H9 (cell line): ENCODE data around the gene RUNDC3A. TPM values are rescaled to one million over a fixed set of nuclear protein-coding genes. Genes with fewer than 3 reads are reported as not detected.

ENCODE experiments used
- DNase-seq: peaks from one replicate; pipeline ENCODE4 v3.0.0-alpha.2; 2017
- H2AFZ ChIP-seq: one replicate; pipeline ENCODE4 v1.6.1; 2013; ENCODE audit warnings: mild to moderate bottlenecking, low read length, control low read depth, moderate library complexity
- H2AK5ac ChIP-seq: 2 replicates; pipeline ENCODE4 v1.6.1; 2013; ENCODE audit warnings: low read length, control low read depth, mixed read lengths; ENCODE audit not compliant: insufficient read length
- H2BK120ac ChIP-seq: one replicate; pipeline ENCODE4 v1.6.1; 2013; ENCODE audit warnings: low read depth, mild to moderate bottlenecking, low read length, control low read depth, inconsistent platforms; ENCODE audit not compliant: poor library complexity, severe bottlenecking
- H2BK12ac ChIP-seq: 2 replicates; pipeline ENCODE4 v1.6.1; 2013; ENCODE audit warnings: low read length, control low read depth, mixed read lengths, low read depth; ENCODE audit not compliant: insufficient read length
- H2BK15ac ChIP-seq: 2 replicates; pipeline ENCODE4 v1.6.1; 2013; ENCODE audit warnings: low read depth, low read length, control low read depth
- H2BK20ac ChIP-seq: one replicate; pipeline ENCODE4 v1.6.1; 2013; ENCODE audit warnings: low read depth, mild to moderate bottlenecking, low read length, control low read depth, inconsistent platforms; ENCODE audit not compliant: poor library complexity, severe bottlenecking
- H2BK5ac ChIP-seq: 2 replicates; pipeline ENCODE4 v1.6.1; 2013; ENCODE audit warnings: low read length, control low read depth, mixed read lengths; ENCODE audit not compliant: insufficient read length
- H3K14ac ChIP-seq: 2 replicates; pipeline ENCODE4 v1.6.1; 2013; ENCODE audit warnings: low read length, control low read depth; ENCODE audit not compliant: insufficient read depth
- H3K18ac ChIP-seq: 2 replicates; pipeline ENCODE4 v1.6.1; 2013; ENCODE audit warnings: low read depth, mild to moderate bottlenecking, mixed read lengths, low read length, control low read depth; ENCODE audit not compliant: insufficient read length
- H3K23ac ChIP-seq: 2 replicates; pipeline ENCODE4 v1.6.1; 2013; ENCODE audit warnings: low read length, control low read depth, mixed read lengths, low read depth; ENCODE audit not compliant: insufficient read length
- H3K23me2 ChIP-seq: 2 replicates; pipeline ENCODE4 v1.6.1; 2013; ENCODE audit warnings: low read depth, mild to moderate bottlenecking, mixed read lengths, low read length, control low read depth; ENCODE audit not compliant: insufficient read length, poor library complexity, severe bottlenecking
- H3K27ac ChIP-seq: 2 replicates; pipeline ENCODE4 v1.5.1; 2013; ENCODE audit warnings: low read length, control low read depth, mixed read lengths, low read depth; ENCODE audit not compliant: insufficient read length
- H3K27me3 ChIP-seq: 2 replicates; pipeline ENCODE4 v1.6.1; 2013; ENCODE audit warnings: low read length, control low read depth, inconsistent platforms; ENCODE audit not compliant: insufficient read depth
- H3K4ac ChIP-seq: 2 replicates; pipeline ENCODE4 v1.6.1; 2013; ENCODE audit warnings: low read depth, mild to moderate bottlenecking, control low read depth, inconsistent platforms, low read length, moderate library complexity
- H3K4me1 ChIP-seq: 2 replicates; pipeline ENCODE4 v1.6.1; 2013; ENCODE audit warnings: low read length, control low read depth, inconsistent platforms; ENCODE audit not compliant: insufficient read depth
- H3K4me2 ChIP-seq: 2 replicates; pipeline ENCODE4 v1.6.1; 2013; ENCODE audit warnings: low read length, control low read depth, mixed read lengths; ENCODE audit not compliant: insufficient read length, insufficient read depth
- H3K56ac ChIP-seq: 2 replicates; pipeline ENCODE4 v1.6.1; 2013; ENCODE audit warnings: low read depth, mild to moderate bottlenecking, mixed read lengths, low read length, control low read depth; ENCODE audit not compliant: insufficient read length
- H3K79me1 ChIP-seq: 2 replicates; pipeline ENCODE4 v1.6.1; 2013; ENCODE audit warnings: low read depth, mild to moderate bottlenecking, moderate library complexity, low read length, control low read depth, inconsistent platforms; ENCODE audit not compliant: insufficient read depth, poor library complexity, severe bottlenecking
- H3K79me2 ChIP-seq: 2 replicates; pipeline ENCODE4 v1.6.1; 2013; ENCODE audit warnings: low read length, control low read depth, inconsistent platforms; ENCODE audit not compliant: insufficient read depth
- H3K9ac ChIP-seq: 2 replicates; pipeline ENCODE4 v1.6.1; 2013; ENCODE audit warnings: low read length, control low read depth, mixed read lengths; ENCODE audit not compliant: insufficient read length; ENCODE audit errors: extremely low read depth
- H3K9me3 ChIP-seq: one replicate; pipeline ENCODE4 v1.6.1; 2013; ENCODE audit warnings: low read depth, low read length, inconsistent platforms; ENCODE audit not compliant: control insufficient read depth
- H3T11ph ChIP-seq: one replicate; pipeline ENCODE4 v1.6.1; 2013; ENCODE audit warnings: mild to moderate bottlenecking, low read length, control low read depth, inconsistent platforms
- H4K20me1 ChIP-seq: one replicate; pipeline ENCODE4 v1.6.1; 2013; ENCODE audit not compliant: control insufficient read depth, insufficient read length, insufficient read depth
- H4K5ac ChIP-seq: 2 replicates; pipeline ENCODE4 v1.6.1; 2013; ENCODE audit warnings: low read depth, mild to moderate bottlenecking, mixed read lengths, low read length, control low read depth; ENCODE audit not compliant: insufficient read length
- H4K8ac ChIP-seq: replicated peaks from 2 replicates; pipeline ENCODE4 v1.6.1; 2013; ENCODE audit warnings: low read length, control low read depth, mixed read lengths, low read depth; ENCODE audit not compliant: insufficient read length
- H4K91ac ChIP-seq: 2 replicates; pipeline ENCODE4 v1.6.1; 2013; ENCODE audit warnings: low read depth, mild to moderate bottlenecking, moderate library complexity, mixed read lengths, low read length, control low read depth; ENCODE audit not compliant: insufficient read length
- H3K27ac Mint-ChIP-seq, 3 experiments: 2 replicates in 2 of 3; 3 replicates in 1 of 3; pipeline ENCODE4 v1.8.0; 2020 to 2021; ENCODE audit warnings: mixed read lengths in 3 of 3, mild to moderate bottlenecking in 1 of 3, moderate library complexity in 1 of 3
- H3K27me3 Mint-ChIP-seq: 2 replicates; pipeline ENCODE4 v1.8.0; 2021; ENCODE audit warnings: low read depth, mild to moderate bottlenecking, moderate library complexity, mixed read lengths
- H3K36me3 Mint-ChIP-seq, 3 experiments: 2 replicates in 2 of 3; 3 replicates in 1 of 3; pipeline ENCODE4 v1.8.0; 2020 to 2021; ENCODE audit warnings: low read depth in 3 of 3, mixed read lengths in 3 of 3; ENCODE audit not compliant: insufficient read depth in 1 of 3
- H3K4me1 Mint-ChIP-seq, 2 experiments: 2 replicates each; pipeline ENCODE4 v1.8.0; 2020; ENCODE audit warnings: mixed read lengths in 2 of 2
- H3K4me3 Mint-ChIP-seq, 2 experiments: 2 replicates in 1 of 2; 3 replicates in 1 of 2; pipeline ENCODE4 v1.8.0; 2020 to 2021; ENCODE audit warnings: mild to moderate bottlenecking in 2 of 2, mixed read lengths in 2 of 2, moderate library complexity in 1 of 2
- H3K9me3 Mint-ChIP-seq, 2 experiments: 2 replicates in 1 of 2; 3 replicates in 1 of 2; pipeline ENCODE4 v1.8.0; 2020; ENCODE audit warnings: mild to moderate bottlenecking in 2 of 2, mixed read lengths in 2 of 2, moderate library complexity in 1 of 2
- CTCF ChIP-seq: fragments of 200-600 bp; sonication (generic); conservative IDR thresholded peaks from 3 replicates; pipeline ENCODE4 v1.8.0; 2021; ENCODE audit warnings: antibody characterized with exemption, mild to moderate bottlenecking
- WGBS: extraction: QIAGEN DNeasy Blood & Tissue Kit; methylation state at CpG from one replicate; pipeline ENCODE4 v1.1.7; 2013; ENCODE audit warnings: missing lambda C conversion rate, low lambda C conversion rate, mixed read lengths; ENCODE audit not compliant: insufficient read length; ENCODE audit errors: extremely low coverage; 5-methylcytosine and 5-hydroxymethylcytosine counted together
- total RNA-seq: library from RNA; stranded (reverse); gene quantifications from 2 replicates; pipeline ENCODE4 v1.2.1, GENCODE V29; 2021

The RUNDC3A gene
- total RNA-seq, 1 experiment from 2014 or later = 3.8 TPM

- H3K9ac ChIP-seq = no peak overlapping the region
- no peaks in the 10 kb centered on the region for H3K23me2 ChIP-seq
- H3T11ph ChIP-seq = no peak overlapping the region
- no peak overlapping the region for H2BK5ac ChIP-seq
- no peak overlapping the region for H4K5ac ChIP-seq
- H3K27ac ChIP-seq = no peak overlapping the region
- no peak overlapping the region for H2AK5ac ChIP-seq
- no CpG with 5 or more reads among the region's 5 CpGs for whole genome bisulfite sequencing
- H3K9me3 Mint-ChIP-seq = no peaks in the 10 kb centered on the region
- H2BK20ac ChIP-seq = no peak overlapping the region
- no peak overlapping the region for H3K27ac Mint-ChIP-seq
- no peak overlapping the region for H3K18ac ChIP-seq
- DNase-seq = peak; percentile 32
- H2BK12ac ChIP-seq = no peak overlapping the region
- no peak overlapping the region for H2BK15ac ChIP-seq
- no peaks in the 10 kb centered on the region for H3K9me3 ChIP-seq
- H3K79me2 ChIP-seq = no peaks in the 10 kb centered on the region
- H4K91ac ChIP-seq = no peak overlapping the region
- no peak overlapping the region for H2AFZ ChIP-seq
- no peak overlapping the region for H4K8ac ChIP-seq
- no peak overlapping the region for H3K23ac ChIP-seq
- no peaks in the 10 kb centered on the region for H3K79me1 ChIP-seq
- peaks cover 1% of the 10 kb centered on the region; the same call in 1 of the 2 replicates for H3K27me3 Mint-ChIP-seq
- no peaks in the 10 kb centered on the region for H3K36me3 Mint-ChIP-seq
- no peak overlapping the region for H3K4me2 ChIP-seq
- H3K4ac ChIP-seq = no peak overlapping the region
- no peak overlapping the region for H2BK120ac ChIP-seq
- H3K4me1 ChIP-seq = no peaks in the 10 kb centered on the region
- no peak overlapping the region for H3K14ac ChIP-seq
- TF ChIP-seq CTCF = no peak
- H3K4me3 Mint-ChIP-seq = no peak overlapping the region
- peaks cover 13 to 15% of the 10 kb centered on the region in 2 experiments for H3K4me1 Mint-ChIP-seq
- H3K27me3 ChIP-seq = no peaks in the 10 kb centered on the region
- no peaks in the 10 kb centered on the region for H4K20me1 ChIP-seq
- H3K56ac ChIP-seq = no peak overlapping the region
Measured at GRCh38 chr17:44333371-44333770, 25.0 kb downstream of the RUNDC3A start.
